GM23338 (cell line): ENCODE measurements around the gene PRKAR1B.
"Not testable (repeated sequence)": the region's sequence is repeated elsewhere in the genome, so short reads cannot be mapped to it uniquely, and the experiment has no call there.

Experiments used
- CREB1 ChIP-seq: fragments of 250-450 bp; sonication (Bioruptor Pico); IDR thresholded peaks from 2 replicates; pipeline ENCODE4 v1.5.0; 2020; ENCODE audit warnings: low read depth, mild to moderate bottlenecking, moderate library complexity
- EZH2 ChIP-seq: fragments of 200-600 bp; sonication (generic); IDR thresholded peaks from one replicate; pipeline ENCODE4 v1.8.0; 2017; ENCODE audit warnings: antibody characterized with exemption, mild to moderate bottlenecking, low read depth; ENCODE audit not compliant: unreplicated experiment
- EZH2phosphoT487 ChIP-seq: fragments of 200-600 bp; sonication (generic); IDR thresholded peaks from one replicate; pipeline ENCODE4 v1.8.1; 2018; ENCODE audit warnings: antibody characterized with exemption; ENCODE audit not compliant: unreplicated experiment
- NANOG ChIP-seq: IDR thresholded peaks from 2 replicates; pipeline ENCODE4 v1.6.1; 2016; ENCODE audit warnings: antibody characterized with exemption, borderline replicate concordance
- POLR2AphosphoS5 ChIP-seq: IDR thresholded peaks from 2 replicates; pipeline ENCODE4 v1.6.1; 2016; ENCODE audit warnings: antibody characterized with exemption, low read depth
- STAT1 ChIP-seq: IDR thresholded peaks from one replicate; pipeline ENCODE4 v1.6.1; 2016; ENCODE audit warnings: antibody characterized with exemption; ENCODE audit not compliant: unreplicated experiment
- TF ChIP-seq, protein P1 (sequence below), 2 experiments: fragments of 200-600 bp in 1 of 2; sonication (generic) in 1 of 2; conservative IDR thresholded peaks; 2 replicates each; pipeline versions ENCODE4 v1.5.1 to v1.6.1; 2016 to 2017; ENCODE audit warnings: antibody characterized with exemption in 2 of 2, low read depth in 2 of 2, mild to moderate bottlenecking in 2 of 2, moderate library complexity in 1 of 2
- TF ChIP-seq, protein P2 (sequence below): IDR thresholded peaks from one replicate; pipeline ENCODE4 v1.6.1; 2018; ENCODE audit warnings: antibody characterized with exemption; ENCODE audit not compliant: unreplicated experiment

DNA sequence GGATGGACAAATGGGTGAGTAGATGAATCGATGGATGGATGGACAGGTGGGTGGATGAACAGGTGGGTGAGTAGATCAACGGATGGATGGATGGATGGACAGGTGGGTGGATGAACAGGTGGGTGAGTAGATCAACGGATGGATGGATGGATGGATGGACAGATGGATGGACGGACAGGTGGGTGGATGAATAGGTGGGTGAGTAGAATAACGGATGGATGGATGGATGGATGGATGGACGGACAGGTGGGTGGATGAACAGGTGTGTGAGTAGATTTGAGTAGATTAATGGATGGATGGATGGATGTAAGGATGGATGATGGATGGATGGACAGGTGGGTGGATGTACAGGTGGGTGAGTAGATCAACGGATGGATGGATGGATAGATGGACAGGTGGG lies 115.2 kb downstream of the PRKAR1B start:
- TF ChIP-seq, protein P1, sequence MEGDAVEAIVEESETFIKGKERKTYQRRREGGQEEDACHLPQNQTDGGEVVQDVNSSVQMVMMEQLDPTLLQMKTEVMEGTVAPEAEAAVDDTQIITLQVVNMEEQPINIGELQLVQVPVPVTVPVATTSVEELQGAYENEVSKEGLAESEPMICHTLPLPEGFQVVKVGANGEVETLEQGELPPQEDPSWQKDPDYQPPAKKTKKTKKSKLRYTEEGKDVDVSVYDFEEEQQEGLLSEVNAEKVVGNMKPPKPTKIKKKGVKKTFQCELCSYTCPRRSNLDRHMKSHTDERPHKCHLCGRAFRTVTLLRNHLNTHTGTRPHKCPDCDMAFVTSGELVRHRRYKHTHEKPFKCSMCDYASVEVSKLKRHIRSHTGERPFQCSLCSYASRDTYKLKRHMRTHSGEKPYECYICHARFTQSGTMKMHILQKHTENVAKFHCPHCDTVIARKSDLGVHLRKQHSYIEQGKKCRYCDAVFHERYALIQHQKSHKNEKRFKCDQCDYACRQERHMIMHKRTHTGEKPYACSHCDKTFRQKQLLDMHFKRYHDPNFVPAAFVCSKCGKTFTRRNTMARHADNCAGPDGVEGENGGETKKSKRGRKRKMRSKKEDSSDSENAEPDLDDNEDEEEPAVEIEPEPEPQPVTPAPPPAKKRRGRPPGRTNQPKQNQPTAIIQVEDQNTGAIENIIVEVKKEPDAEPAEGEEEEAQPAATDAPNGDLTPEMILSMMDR (conservative IDR thresholded peaks at IDR 0.05; ENCODE audit: low read depth in 2 of 2), result not testable (repeated sequence)
- TF ChIP-seq NANOG; EZH2phosphoT487; EZH2; CREB1 (CRISPR knock-in tag); STAT1; POLR2AphosphoS5: not testable (repeated sequence)
- TF ChIP-seq, protein P2, sequence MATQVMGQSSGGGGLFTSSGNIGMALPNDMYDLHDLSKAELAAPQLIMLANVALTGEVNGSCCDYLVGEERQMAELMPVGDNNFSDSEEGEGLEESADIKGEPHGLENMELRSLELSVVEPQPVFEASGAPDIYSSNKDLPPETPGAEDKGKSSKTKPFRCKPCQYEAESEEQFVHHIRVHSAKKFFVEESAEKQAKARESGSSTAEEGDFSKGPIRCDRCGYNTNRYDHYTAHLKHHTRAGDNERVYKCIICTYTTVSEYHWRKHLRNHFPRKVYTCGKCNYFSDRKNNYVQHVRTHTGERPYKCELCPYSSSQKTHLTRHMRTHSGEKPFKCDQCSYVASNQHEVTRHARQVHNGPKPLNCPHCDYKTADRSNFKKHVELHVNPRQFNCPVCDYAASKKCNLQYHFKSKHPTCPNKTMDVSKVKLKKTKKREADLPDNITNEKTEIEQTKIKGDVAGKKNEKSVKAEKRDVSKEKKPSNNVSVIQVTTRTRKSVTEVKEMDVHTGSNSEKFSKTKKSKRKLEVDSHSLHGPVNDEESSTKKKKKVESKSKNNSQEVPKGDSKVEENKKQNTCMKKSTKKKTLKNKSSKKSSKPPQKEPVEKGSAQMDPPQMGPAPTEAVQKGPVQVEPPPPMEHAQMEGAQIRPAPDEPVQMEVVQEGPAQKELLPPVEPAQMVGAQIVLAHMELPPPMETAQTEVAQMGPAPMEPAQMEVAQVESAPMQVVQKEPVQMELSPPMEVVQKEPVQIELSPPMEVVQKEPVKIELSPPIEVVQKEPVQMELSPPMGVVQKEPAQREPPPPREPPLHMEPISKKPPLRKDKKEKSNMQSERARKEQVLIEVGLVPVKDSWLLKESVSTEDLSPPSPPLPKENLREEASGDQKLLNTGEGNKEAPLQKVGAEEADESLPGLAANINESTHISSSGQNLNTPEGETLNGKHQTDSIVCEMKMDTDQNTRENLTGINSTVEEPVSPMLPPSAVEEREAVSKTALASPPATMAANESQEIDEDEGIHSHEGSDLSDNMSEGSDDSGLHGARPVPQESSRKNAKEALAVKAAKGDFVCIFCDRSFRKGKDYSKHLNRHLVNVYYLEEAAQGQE, result not testable (repeated sequence)
